GM18507 (cell line): ENCODE data around the gene LINC01488.

ENCODE experiments used
- DNase-seq: peaks from one replicate; pipeline ENCODE4 v3.0.0; 2011; ENCODE audit warnings: low read depth; ENCODE audit not compliant: insufficient read length; ENCODE audit errors: extremely low spot score
- FAIRE-seq: peaks from 2 replicates; lab custom pipeline; 2011; peaks lifted over from hg19 to GRCh38; lab: Jason Lieb, UNC

The LINC01488 gene

DNA sequence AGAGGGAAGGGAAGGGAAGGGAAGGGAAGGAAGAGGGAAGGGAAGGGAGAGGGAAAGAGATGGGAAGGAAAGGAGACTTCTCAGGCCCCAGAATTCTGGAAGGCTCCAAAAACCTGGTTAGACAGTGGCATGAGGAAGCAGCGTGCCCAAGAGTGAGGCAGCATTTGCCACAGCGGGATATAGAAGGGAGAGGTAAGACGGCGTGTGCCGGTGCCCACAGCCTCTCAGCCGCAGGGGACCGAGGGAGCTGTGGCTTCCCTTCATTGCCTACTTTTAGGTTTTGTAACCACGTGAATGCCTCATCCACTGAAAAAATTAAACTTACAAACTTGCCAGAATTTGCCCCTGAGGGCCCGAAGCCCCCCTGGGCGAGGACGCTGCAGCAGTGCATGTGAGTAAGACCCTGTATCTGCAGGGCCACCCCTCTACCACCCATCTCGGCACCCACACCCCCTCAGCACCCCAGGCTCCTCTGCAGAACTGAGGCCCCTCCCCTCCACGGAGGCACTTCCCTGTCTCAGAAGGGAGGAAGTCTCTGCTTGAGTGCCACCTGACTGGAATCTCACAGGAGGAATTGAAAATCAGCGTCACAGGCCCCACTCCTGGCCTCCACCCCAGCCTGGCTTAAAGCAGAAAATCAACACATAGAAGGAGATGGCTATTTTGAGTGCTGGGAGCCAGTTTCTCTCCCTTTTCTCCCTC, 58.1 kb downstream of the LINC01488 start:
- FAIRE-seq (no peak), DNase-seq (no peak)

- DNase-seq (no peak), FAIRE-seq (no peak)
Observed at GRCh38 chr11:69540118-69541000, 58.9 kb downstream of the LINC01488 start.

GRCh38 chr11:69541001-69541285, 59.5 kb downstream of the LINC01488 start:
- DNase-seq: no peak
- FAIRE-seq: no peak

GRCh38 chr11:69541501-69542313, 60.2 kb downstream of the LINC01488 start:
- FAIRE-seq (no peak), DNase-seq (no peak)

GRCh38 chr11:69542314-69543168, 61.1 kb downstream of the LINC01488 start:
- FAIRE-seq (no peak), DNase-seq (no peak)
